GM12872 (cell line): ENCODE data around the gene SETBP1.
A peak's percentile ranks its signal among the peaks of the same experiment; 100 is the strongest.

Experiments
- CTCF ChIP-seq: IDR thresholded peaks from 3 replicates; pipeline ENCODE4 v1.5.1; 2011; ENCODE audit warnings: low read depth, mild to moderate bottlenecking, low read length, moderate library complexity; ENCODE audit not compliant: insufficient read depth

Gene SETBP1

GRCh38 chr18:45023519-45023918, 342.8 kb downstream of the SETBP1 start:
- TF ChIP-seq CTCF = no peak

GRCh38 chr18:45024357-45025088, 343.8 kb downstream of the SETBP1 start:
- TF ChIP-seq CTCF = no peak

GRCh38 chr18:45025089-45025450, 344.4 kb downstream of the SETBP1 start:
- TF ChIP-seq CTCF = no peak

- TF ChIP-seq CTCF = 0 out of 3 replicates have a peak, but pooled peaks have one; percentile 12
Measured at GRCh38 chr18:45026162-45026561, 345.5 kb downstream of the SETBP1 start.

GRCh38 chr18:45034179-45034578, 353.5 kb downstream of the SETBP1 start:
- no peak for TF ChIP-seq CTCF

- TF ChIP-seq CTCF = no peak
Measured at GRCh38 chr18:45037618-45038017, 356.9 kb downstream of the SETBP1 start.

GRCh38 chr18:45039376-45039775, 358.7 kb downstream of the SETBP1 start:
- no peak for TF ChIP-seq CTCF

- TF ChIP-seq CTCF = no peak
Measured at GRCh38 chr18:45040879-45041278, 360.2 kb downstream of the SETBP1 start.
